HepG2 (cell line): ENCODE data around the gene NAPB. TPM values are rescaled to one million over a fixed set of nuclear protein-coding genes. Genes with fewer than 3 reads are reported as not detected.

ENCODE experiments used
- AGO2 ChIP-seq: fragments of 200-400 bp; formaldehyde crosslinking; optimal IDR thresholded peaks from 2 replicates; pipeline ENCODE3; 2017; ENCODE audit warnings: mild to moderate bottlenecking, low read depth, low read length, moderate library complexity
- ARNT2 ChIP-seq: sonication (generic); formaldehyde crosslinking; IDR thresholded peaks from 2 replicates; pipeline ENCODE4 v1.8.0; 2022; ENCODE audit warnings: mild to moderate bottlenecking, low read depth, missing genetic modification reagents, moderate library complexity
- CREB1 ChIP-seq, 2 experiments: fragments of 450-650 bp in 1 of 2; IDR thresholded peaks; 2 replicates each; pipeline ENCODE4 v1.6.1; 2016 to 2017; ENCODE audit warnings: control low read depth in 1 of 2, mild to moderate bottlenecking in 1 of 2, missing compliant biosample characterization in 1 of 2, missing genetic modification characterization in 1 of 2
- EED ChIP-seq: sonication (generic); formaldehyde crosslinking; IDR thresholded peaks from 2 replicates; pipeline ENCODE4 v1.5.0; 2020; ENCODE audit warnings: mild to moderate bottlenecking, missing genetic modification reagents
- FOXP1 ChIP-seq, 2 experiments: fragments of 450-650 bp in 1 of 2; IDR thresholded peaks; 2 replicates each; pipeline ENCODE4 v1.6.1; 2017 to 2018; ENCODE audit warnings: antibody characterized with exemption in 1 of 2
- GZF1 ChIP-seq: sonication (generic); formaldehyde crosslinking; IDR thresholded peaks from 2 replicates; pipeline ENCODE4 v1.5.1; 2020; ENCODE audit warnings: mild to moderate bottlenecking, missing genetic modification reagents
- KDM5B ChIP-seq: sonication (generic); formaldehyde crosslinking; IDR thresholded peaks from 2 replicates; pipeline ENCODE4 v1.4.0; 2020; ENCODE audit warnings: missing genetic modification reagents, mild to moderate bottlenecking, borderline replicate concordance
- KLF9 ChIP-seq: IDR thresholded peaks from 2 replicates; pipeline ENCODE4 v1.6.1; 2016; ENCODE audit warnings: low read depth
- RXRB ChIP-seq: IDR thresholded peaks from 2 replicates; pipeline ENCODE4 v1.6.1; 2016; ENCODE audit warnings: borderline replicate concordance, missing genetic modification reagents, missing compliant biosample characterization
- SIN3A ChIP-seq: IDR thresholded peaks from 2 replicates; pipeline ENCODE4 v1.6.1; 2011; ENCODE audit warnings: low read depth, mild to moderate bottlenecking, control low read depth, low read length, borderline replicate concordance
- SOX13 ChIP-seq, 3 experiments: fragments of 450-650 bp in 1 of 3; sonication (generic) in 1 of 3; formaldehyde crosslinking in 1 of 3; IDR thresholded peaks in 2 of 3; conservative IDR thresholded peaks in 1 of 3; 2 replicates each; pipeline versions ENCODE4 v1.5.0 to v1.6.1; 2016 to 2020; ENCODE audit warnings: antibody characterized with exemption in 1 of 3, mild to moderate bottlenecking in 1 of 3, missing compliant biosample characterization in 1 of 3, missing genetic modification reagents in 1 of 3, moderate library complexity in 1 of 3
- XBP1 ChIP-seq: sonication (generic); formaldehyde crosslinking; IDR thresholded peaks from 2 replicates; pipeline ENCODE4 v1.5.0; 2020; ENCODE audit warnings: missing genetic modification reagents
- ZBTB33 ChIP-seq: sonication (generic); formaldehyde crosslinking; IDR thresholded peaks from 2 replicates; pipeline ENCODE4 v1.4.0; 2020; ENCODE audit warnings: missing genetic modification reagents
- ZNF10 ChIP-seq: sonication (generic); formaldehyde crosslinking; IDR thresholded peaks from 2 replicates; pipeline ENCODE4 v1.4.0; 2020; ENCODE audit warnings: mild to moderate bottlenecking, low read depth, missing genetic modification reagents, borderline replicate concordance
- ZNF224 ChIP-seq: sonication (generic); formaldehyde crosslinking; IDR thresholded peaks from 2 replicates; pipeline ENCODE4 v1.5.0; 2020; ENCODE audit warnings: mild to moderate bottlenecking, missing genetic modification reagents
- ZNF230 ChIP-seq: sonication (generic); formaldehyde crosslinking; IDR thresholded peaks from 2 replicates; pipeline ENCODE4 v1.4.0; 2020; ENCODE audit warnings: mild to moderate bottlenecking, missing genetic modification reagents
- ZNF740 ChIP-seq: sonication (generic); formaldehyde crosslinking; IDR thresholded peaks from 2 replicates; pipeline ENCODE4 v1.4.0; 2020; ENCODE audit warnings: missing genetic modification reagents
- ZNF761 ChIP-seq: sonication (generic); formaldehyde crosslinking; conservative IDR thresholded peaks from 2 replicates; pipeline ENCODE4 v1.4.0; 2020; ENCODE audit warnings: mild to moderate bottlenecking, missing genetic modification reagents
- ZNF790 ChIP-seq: sonication (generic); formaldehyde crosslinking; IDR thresholded peaks from 2 replicates; pipeline ENCODE4 v1.8.0; 2022; ENCODE audit warnings: missing genetic modification reagents, mild to moderate bottlenecking, borderline replicate concordance
- polyA plus RNA-seq, 8 experiments: library from polyadenylated mRNA; depleted of rRNA in 3 of 8; stranded (reverse) in 7 of 8; unstranded in 1 of 8; fragments of >200 nt; fragmentation: Illumina TruSeq in 4 of 8; extraction: Trizol in 4 of 8; gene quantifications; 2 replicates each; pipeline versions ENCODE4 v1.2.1 to v1.2.3, GENCODE V29; 2011 to 2016; ENCODE audit warnings: low read depth in 4 of 8, missing spikeins in 1 of 8, mixed read lengths in 1 of 8; ENCODE audit not compliant: insufficient read depth in 1 of 8
- total RNA-seq, 5 experiments: library from RNA; depleted of rRNA; stranded (reverse); fragments of >200 nt; fragmentation: Illumina TruSeq; extraction: Trizol; gene quantifications; 2 replicates each; pipeline ENCODE4 v1.2.3, GENCODE V29; 2016; ENCODE audit warnings: low read depth in 1 of 5
- TF ChIP-seq, protein P1 (sequence below): sonication (generic); formaldehyde crosslinking; IDR thresholded peaks from 2 replicates; pipeline ENCODE4 v1.4.0; 2020; ENCODE audit warnings: mild to moderate bottlenecking, missing genetic modification reagents

Gene NAPB
- total and polyA plus RNA-seq, 2 of the 13 experiments (the other 11 are each of a cell fraction or from before 2014, with no cell fraction given): 15.2 to 16.1 TPM

- TF ChIP-seq KLF9 (CRISPR knock-in tag) (peak; percentile 94; the same call in 1 of the 2 replicates), GZF1 (CRISPR knock-in tag) (peak; percentile 60; the same call in 1 of the 2 replicates), SOX13 (IDR thresholded peaks at IDR 0.05) (no peak), SOX13 (CRISPR knock-in tag; conservative IDR thresholded peaks at IDR 0.05 in 1 of 2, IDR thresholded peaks at IDR 0.05 in 1 of 2) (peak in 1 of 2 experiments; percentile 61; a peak in 2 of 4 replicates), ARNT2 (CRISPR knock-in tag) (peak; percentile 79; the same call in 1 of the 2 replicates), AGO2 (peak; percentile 45), KDM5B (CRISPR knock-in tag) (peak; percentile 47; the same call in 1 of the 2 replicates), ZNF230 (CRISPR knock-in tag) (peak; percentile 75; the same call in 1 of the 2 replicates), ZNF740 (peak; percentile 85), SIN3A (peak; percentile 93; the same call in 1 of the 2 replicates), ZNF10 (no peak), ZNF224 (no peak), RXRB (peak; percentile 74), FOXP1 (IDR thresholded peaks at IDR 0.05) (no peak), FOXP1 (CRISPR knock-in tag; IDR thresholded peaks at IDR 0.05) (no peak; the same call in 1 of the 2 replicates), EED (CRISPR knock-in tag) (peak; percentile 23; the same call in 1 of the 2 replicates), ZNF761 (CRISPR knock-in tag) (no peak), XBP1 (CRISPR knock-in tag) (peak; percentile 83; the same call in 1 of the 2 replicates), ZNF790 (CRISPR knock-in tag) (no peak), ZBTB33 (CRISPR knock-in tag) (peak; percentile 42; the same call in 1 of the 2 replicates), CREB1 (IDR thresholded peaks at IDR 0.05) (peak; percentile 77), CREB1 (CRISPR knock-in tag; IDR thresholded peaks at IDR 0.05) (no peak)
- TF ChIP-seq, protein P1, sequence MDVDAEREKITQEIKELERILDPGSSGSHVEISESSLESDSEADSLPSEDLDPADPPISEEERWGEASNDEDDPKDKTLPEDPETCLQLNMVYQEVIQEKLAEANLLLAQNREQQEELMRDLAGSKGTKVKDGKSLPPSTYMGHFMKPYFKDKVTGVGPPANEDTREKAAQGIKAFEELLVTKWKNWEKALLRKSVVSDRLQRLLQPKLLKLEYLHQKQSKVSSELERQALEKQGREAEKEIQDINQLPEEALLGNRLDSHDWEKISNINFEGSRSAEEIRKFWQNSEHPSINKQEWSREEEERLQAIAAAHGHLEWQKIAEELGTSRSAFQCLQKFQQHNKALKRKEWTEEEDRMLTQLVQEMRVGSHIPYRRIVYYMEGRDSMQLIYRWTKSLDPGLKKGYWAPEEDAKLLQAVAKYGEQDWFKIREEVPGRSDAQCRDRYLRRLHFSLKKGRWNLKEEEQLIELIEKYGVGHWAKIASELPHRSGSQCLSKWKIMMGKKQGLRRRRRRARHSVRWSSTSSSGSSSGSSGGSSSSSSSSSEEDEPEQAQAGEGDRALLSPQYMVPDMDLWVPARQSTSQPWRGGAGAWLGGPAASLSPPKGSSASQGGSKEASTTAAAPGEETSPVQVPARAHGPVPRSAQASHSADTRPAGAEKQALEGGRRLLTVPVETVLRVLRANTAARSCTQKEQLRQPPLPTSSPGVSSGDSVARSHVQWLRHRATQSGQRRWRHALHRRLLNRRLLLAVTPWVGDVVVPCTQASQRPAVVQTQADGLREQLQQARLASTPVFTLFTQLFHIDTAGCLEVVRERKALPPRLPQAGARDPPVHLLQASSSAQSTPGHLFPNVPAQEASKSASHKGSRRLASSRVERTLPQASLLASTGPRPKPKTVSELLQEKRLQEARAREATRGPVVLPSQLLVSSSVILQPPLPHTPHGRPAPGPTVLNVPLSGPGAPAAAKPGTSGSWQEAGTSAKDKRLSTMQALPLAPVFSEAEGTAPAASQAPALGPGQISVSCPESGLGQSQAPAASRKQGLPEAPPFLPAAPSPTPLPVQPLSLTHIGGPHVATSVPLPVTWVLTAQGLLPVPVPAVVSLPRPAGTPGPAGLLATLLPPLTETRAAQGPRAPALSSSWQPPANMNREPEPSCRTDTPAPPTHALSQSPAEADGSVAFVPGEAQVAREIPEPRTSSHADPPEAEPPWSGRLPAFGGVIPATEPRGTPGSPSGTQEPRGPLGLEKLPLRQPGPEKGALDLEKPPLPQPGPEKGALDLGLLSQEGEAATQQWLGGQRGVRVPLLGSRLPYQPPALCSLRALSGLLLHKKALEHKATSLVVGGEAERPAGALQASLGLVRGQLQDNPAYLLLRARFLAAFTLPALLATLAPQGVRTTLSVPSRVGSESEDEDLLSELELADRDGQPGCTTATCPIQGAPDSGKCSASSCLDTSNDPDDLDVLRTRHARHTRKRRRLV: no peak
Observed at GRCh38 chr20:23420943-23421931, at the start of gene NAPB (continued).
